SK-N-MC (cell line): ENCODE results near the gene PEX5L.

Experiments used
- DNase-seq: peaks from one replicate; pipeline ENCODE4 v3.0.0-alpha.2; 2011; ENCODE audit warnings: low read depth, low spot score
- H3K27ac ChIP-seq: fragments of 200-600 bp; sonication (generic); 2 replicates; pipeline ENCODE4 v1.5.1; 2016; ENCODE audit warnings: mixed run types
- H3K36me3 ChIP-seq: fragments of 200-600 bp; sonication (generic); 2 replicates; pipeline ENCODE4 v1.6.1; 2017; ENCODE audit warnings: antibody characterized with exemption, low read length, mixed read lengths; ENCODE audit not compliant: insufficient read depth
- H3K4me3 ChIP-seq: fragments of 200-600 bp; sonication (generic); 2 replicates; pipeline ENCODE4 v1.5.1; 2016
- H3K9ac ChIP-seq: fragments of 200-600 bp; sonication (generic); 2 replicates; pipeline ENCODE4 v1.8.0; 2017; ENCODE audit warnings: mixed run types, mixed read lengths; ENCODE audit not compliant: insufficient read length
- H3K9me3 ChIP-seq: fragments of 200-600 bp; sonication (generic); 2 replicates; pipeline ENCODE4 v1.6.1; 2017; ENCODE audit warnings: low read depth, mild to moderate bottlenecking, antibody characterized with exemption, low read length, moderate library complexity, mixed read lengths
- EZH2 ChIP-seq: fragments of 200-600 bp; sonication (generic); IDR thresholded peaks from one replicate; pipeline ENCODE4 v1.6.1; 2017; ENCODE audit warnings: antibody characterized with exemption
- FOXP2 ChIP-seq: optimal IDR thresholded peaks from 2 replicates; pipeline ENCODE3; 2011; ENCODE audit warnings: mild to moderate bottlenecking, moderate library complexity; ENCODE audit not compliant: insufficient read depth; ENCODE audit errors: extremely low read length, control extremely low read depth
- POLR2AphosphoS5 ChIP-seq: IDR thresholded peaks from 2 replicates; pipeline ENCODE4 v1.6.1; 2012; ENCODE audit warnings: mild to moderate bottlenecking, low read depth, low read length, borderline replicate concordance

Gene PEX5L

DNA sequence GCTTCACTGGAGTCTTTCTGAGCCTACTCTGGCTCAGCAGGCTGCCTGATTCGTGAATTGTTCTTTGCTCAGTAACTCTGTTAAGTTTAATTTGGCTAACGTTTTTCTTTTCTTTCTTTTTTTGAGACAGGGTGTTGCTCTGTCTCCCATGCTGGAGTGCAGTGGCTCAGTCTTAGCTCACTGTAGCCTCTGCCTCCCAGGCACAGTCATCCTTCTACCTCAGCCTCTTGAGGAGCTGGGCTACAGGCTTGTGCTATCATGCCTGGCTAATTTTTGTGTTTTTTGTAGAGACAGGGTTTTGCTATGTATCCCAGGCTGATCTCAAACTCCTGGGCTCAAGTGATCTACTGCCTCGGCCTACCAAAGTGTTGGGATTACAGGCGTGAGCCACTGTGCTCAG lies 165.0 kb downstream of the PEX5L start:
- no peak for TF ChIP-seq FOXP2
- no peak for TF ChIP-seq EZH2
- TF ChIP-seq POLR2AphosphoS5 = no peak
- Histone ChIP-seq H3K27ac (no peak overlapping the region), H3K4me3 (no peak overlapping the region), H3K9ac (no peak overlapping the region), H3K36me3 (no peaks in the 10 kb centered on the region), H3K9me3 (no peaks in the 10 kb centered on the region)
- DNase-seq = no peak

DNA sequence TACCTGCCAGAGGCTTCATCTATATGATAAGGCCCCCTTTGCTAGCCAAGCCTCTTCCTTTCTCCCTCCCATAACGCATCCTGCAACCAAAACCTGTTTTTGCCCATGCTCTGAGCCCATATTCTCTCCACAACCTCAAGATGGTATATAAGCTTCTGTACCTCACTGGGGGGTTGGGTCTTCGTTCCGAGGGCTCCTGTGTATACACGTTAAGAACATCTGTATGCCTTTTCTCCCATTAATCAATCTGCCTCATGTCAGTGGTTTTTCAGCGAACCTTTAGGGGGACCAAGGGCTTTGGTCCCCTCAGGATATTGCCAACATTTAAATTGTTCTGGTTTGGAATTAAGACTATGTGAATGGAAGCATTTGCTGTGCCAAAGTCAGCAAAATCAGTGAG lies 168.0 kb downstream of the PEX5L start:
- no peak for DNase-seq
- Histone ChIP-seq H3K36me3 (no peaks in the 10 kb centered on the region), H3K9ac (no peak overlapping the region), H3K9me3 (no peaks in the 10 kb centered on the region), H3K27ac (no peak overlapping the region), H3K4me3 (no peak overlapping the region)
- TF ChIP-seq EZH2 (no peak), POLR2AphosphoS5 (no peak), FOXP2 (no peak)

DNA sequence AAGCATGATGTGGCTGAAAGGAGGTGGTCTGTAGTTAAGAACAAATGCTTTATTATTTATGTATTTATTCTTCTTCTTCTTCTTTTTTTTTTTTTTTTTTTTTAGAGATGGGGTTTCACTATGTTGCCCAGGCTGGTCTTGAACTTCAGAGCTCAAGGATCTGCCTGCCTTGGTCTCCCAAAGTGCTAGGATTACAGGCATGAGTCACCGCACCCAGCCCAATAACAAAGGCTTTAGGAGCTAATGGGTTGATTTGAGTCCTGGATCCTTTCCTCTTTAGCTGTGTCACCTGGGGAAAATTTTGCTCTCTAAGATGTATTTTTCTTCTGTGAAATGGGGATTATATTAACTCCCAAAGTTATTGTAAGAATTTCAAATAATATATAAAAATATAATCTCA lies 168.8 kb downstream of the PEX5L start:
- H3K9ac ChIP-seq = no peak overlapping the region
- 0 out of 2 replicates have a peak, but pooled peaks cover 4% of the 10 kb centered on the region for H3K9me3 ChIP-seq
- H3K27ac ChIP-seq = no peak overlapping the region
- H3K4me3 ChIP-seq = no peak overlapping the region
- no peak for TF ChIP-seq EZH2
- no peak for TF ChIP-seq POLR2AphosphoS5
- no peak for TF ChIP-seq FOXP2
- DNase-seq = no peak
- H3K36me3 ChIP-seq = no peaks in the 10 kb centered on the region

DNA sequence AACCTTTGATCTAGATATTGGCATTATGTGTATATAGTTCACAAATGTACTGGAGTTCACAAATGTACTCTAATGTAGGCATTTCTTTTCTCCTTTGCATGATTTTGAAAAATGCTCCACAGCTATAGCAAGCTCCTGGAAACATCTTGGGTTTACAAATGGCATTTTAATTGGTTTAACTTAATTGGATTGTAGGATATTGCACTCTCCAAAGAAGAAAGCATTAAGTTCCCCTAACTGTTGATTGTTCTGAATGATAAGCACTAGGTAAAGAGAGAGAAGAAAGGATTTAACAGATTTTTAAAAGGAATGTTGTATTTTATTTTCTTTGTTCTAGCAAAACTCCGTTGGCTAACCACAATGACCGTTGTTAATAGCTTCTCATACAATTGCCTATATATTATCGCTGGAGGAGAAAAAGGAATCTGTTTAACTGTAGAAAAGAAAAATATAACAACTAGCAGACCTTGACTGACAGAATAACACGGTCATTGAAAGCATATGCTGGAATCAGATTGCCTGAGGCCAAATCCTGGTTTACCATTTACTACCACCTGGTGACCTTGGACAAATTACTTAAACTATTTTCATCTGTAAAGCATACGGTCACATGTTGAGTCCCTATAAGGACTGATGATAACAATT lies 170.8 kb downstream of the PEX5L start:
- no peaks in the 10 kb centered on the region for H3K36me3 ChIP-seq
- no peak overlapping the region for H3K27ac ChIP-seq
- no peak overlapping the region for H3K9ac ChIP-seq
- no peak for DNase-seq
- H3K4me3 ChIP-seq = no peak overlapping the region
- TF ChIP-seq POLR2AphosphoS5 (no peak), FOXP2 (no peak), EZH2 (no peak)
- H3K9me3 ChIP-seq = 0 out of 2 replicates have a peak, but pooled peaks cover 4% of the 10 kb centered on the region

DNA sequence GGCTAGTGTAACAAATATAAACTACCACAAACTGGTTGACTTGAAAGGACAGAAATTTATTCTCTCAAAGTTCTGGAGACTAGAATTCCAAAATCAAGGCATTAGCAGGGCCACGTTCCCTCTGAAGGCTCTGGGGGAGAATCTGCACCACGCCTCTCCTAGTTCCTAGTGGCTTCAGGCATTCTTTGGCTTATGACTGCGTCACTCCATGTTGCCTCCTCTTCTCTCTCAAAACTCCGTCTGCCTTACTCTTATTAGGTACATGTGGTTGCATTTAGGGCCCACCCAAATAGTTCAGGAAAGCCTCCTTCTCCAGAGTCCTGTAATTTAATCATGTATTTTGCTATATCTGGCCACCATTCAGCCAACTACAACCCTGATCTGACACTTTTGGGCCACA lies 174.8 kb downstream of the PEX5L start:
- Histone ChIP-seq H3K36me3 (no peaks in the 10 kb centered on the region), H3K27ac (no peak overlapping the region), H3K4me3 (no peak overlapping the region), H3K9ac (no peak overlapping the region), H3K9me3 (0 out of 2 replicates have a peak, but pooled peaks cover 4% of the 10 kb centered on the region)
- no peak for DNase-seq
- TF ChIP-seq POLR2AphosphoS5 (no peak), FOXP2 (no peak), EZH2 (no peak)

DNA sequence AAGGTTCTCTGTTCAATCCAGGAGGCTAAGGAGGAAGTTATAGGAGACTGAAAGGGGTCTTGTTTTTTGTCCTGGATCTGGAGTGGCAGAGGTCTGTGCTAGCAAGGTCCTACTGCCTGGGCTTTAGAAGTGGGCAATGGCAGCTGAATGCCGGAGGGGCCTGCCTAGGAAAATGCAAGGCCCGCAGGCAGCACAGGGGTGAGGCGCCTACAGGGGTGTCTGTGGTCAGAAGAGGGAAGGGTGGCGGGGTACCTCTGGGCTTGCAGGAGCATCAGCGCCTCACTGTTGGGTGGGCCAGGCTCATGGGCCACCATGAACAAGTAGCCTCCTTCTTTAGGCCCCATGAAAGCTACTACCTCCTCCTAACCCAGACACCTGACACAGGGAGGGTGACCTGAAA lies 175.4 kb downstream of the PEX5L start:
- H3K9me3 ChIP-seq = 0 out of 2 replicates have a peak, but pooled peaks cover 4% of the 10 kb centered on the region
- H3K27ac ChIP-seq = no peak overlapping the region
- H3K36me3 ChIP-seq = no peaks in the 10 kb centered on the region
- TF ChIP-seq EZH2 = no peak
- TF ChIP-seq FOXP2 = no peak
- no peak for TF ChIP-seq POLR2AphosphoS5
- no peak for DNase-seq
- no peak overlapping the region for H3K9ac ChIP-seq
- no peak overlapping the region for H3K4me3 ChIP-seq

DNA sequence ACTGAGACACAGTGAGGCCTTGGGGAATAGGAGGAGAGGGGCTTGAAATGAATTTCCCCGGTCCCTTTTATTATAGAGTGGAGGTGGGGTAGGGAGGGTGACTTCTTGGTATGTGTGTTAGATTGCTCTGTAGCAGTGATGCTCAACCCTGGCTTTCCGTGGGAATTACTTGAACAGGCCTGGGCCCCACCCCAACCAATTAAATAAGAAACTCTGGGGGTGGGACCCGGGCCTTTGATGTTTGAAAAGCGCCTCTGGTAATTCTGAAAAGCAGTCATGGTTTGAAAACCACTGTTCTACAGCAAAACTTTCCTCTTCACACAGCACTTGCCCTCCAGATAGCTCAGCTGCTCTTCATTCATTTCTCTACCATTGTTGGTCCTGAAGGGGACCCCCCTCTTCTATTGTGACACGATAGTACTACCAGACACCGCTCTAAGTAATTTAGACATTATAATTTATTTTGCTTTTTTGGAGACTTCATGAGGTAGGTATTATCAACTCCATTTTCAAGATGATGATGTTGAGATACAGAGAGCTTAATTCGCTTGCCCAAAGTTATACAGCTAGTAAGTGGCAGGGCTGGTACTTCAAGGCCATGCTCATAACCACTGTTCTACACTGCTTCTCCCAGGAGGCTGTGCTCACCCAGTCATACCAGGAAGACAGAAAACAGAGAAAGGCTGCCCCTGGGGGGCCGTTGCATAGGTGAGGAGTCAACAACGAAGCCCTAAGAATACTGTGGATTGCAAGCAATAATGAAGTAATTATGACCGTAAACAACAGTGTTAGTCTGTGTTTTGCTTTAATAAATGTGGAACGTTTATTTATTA lies 176.2 kb downstream of the PEX5L start:
- DNase-seq = no peak
- no peak overlapping the region for H3K9ac ChIP-seq
- H3K4me3 ChIP-seq = no peak overlapping the region
- H3K9me3 ChIP-seq = 0 out of 2 replicates have a peak, but pooled peaks cover 4% of the 10 kb centered on the region
- no peaks in the 10 kb centered on the region for H3K36me3 ChIP-seq
- H3K27ac ChIP-seq = no peak overlapping the region
- no peak for TF ChIP-seq POLR2AphosphoS5
- no peak for TF ChIP-seq EZH2
- TF ChIP-seq FOXP2 = no peak

DNA sequence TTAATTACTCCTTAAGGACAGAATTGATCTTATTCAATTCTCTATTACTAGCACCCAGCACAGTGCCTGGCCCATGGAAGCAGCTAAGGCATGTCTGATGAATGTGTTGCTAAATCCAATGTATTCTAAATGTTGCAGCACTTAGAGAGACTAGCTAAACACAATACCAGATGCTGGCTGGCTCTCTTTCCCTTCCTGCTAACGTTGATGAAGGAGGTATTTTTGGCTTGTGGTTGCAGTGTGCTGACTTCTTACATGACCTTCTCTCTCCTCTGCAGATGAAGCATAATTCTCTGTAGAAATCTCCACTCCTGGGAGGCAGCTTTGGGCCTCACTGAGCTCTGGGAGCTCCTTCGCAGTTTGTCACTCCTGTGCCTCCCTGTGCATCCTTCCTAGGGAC lies 183.6 kb downstream of the PEX5L start:
- no peak for DNase-seq
- H3K9ac ChIP-seq = no peak overlapping the region
- H3K27ac ChIP-seq = no peak overlapping the region
- no peak overlapping the region for H3K4me3 ChIP-seq
- TF ChIP-seq POLR2AphosphoS5 = no peak
- no peak for TF ChIP-seq EZH2
- no peak for TF ChIP-seq FOXP2
- no peaks in the 10 kb centered on the region for H3K36me3 ChIP-seq
- H3K9me3 ChIP-seq = no peaks in the 10 kb centered on the region
